Ascending aorta (tissue), 2 donors: ENCODE data around the gene SPP2. TPM values are rescaled to one million over a fixed set of nuclear protein-coding genes. Genes with fewer than 3 reads are reported as not detected.

Source experiments
- DNase-seq, 2 donors: peaks; one replicate each; pipeline ENCODE4 v3.0.0-alpha.2; 2019; ENCODE audit warnings: low spot score in 2 of 2
- H3K27ac ChIP-seq, 2 donors: fragments of 200-600 bp; sonication (generic); one replicate each; pipeline ENCODE4 v1.5.1; 2016 to 2017; ENCODE audit warnings: mild to moderate bottlenecking in 1 of 2
- H3K27me3 ChIP-seq: fragments of 200-600 bp; sonication (generic); one replicate; pipeline ENCODE4 v1.5.1; 2017
- H3K36me3 ChIP-seq, 2 donors: fragments of 200-600 bp; sonication (generic); one replicate each; pipeline ENCODE4 v1.5.1; 2016
- H3K4me1 ChIP-seq, 2 donors: fragments of 200-600 bp; sonication (generic); one replicate each; pipeline ENCODE4 v1.5.1; 2016 to 2017; ENCODE audit warnings: mild to moderate bottlenecking in 1 of 2
- H3K4me3 ChIP-seq, 2 donors: fragments of 200-600 bp; sonication (generic); one replicate each; pipeline ENCODE4 v1.5.1; 2016 to 2017; ENCODE audit warnings: mild to moderate bottlenecking in 1 of 2
- H3K9me3 ChIP-seq, 2 donors: fragments of 200-600 bp; sonication (generic); one replicate each; pipeline ENCODE4 v1.5.1; 2016
- intact Hi-C: fragments of 100-400 bp; cut with DNase I; formaldehyde crosslinking; loops from one replicate; pipeline ENCODE4 v1.15.1; 2023
- total RNA-seq: library from RNA; depleted of rRNA; stranded (reverse); fragments of >200 nt; gene quantifications from one replicate; pipeline ENCODE4 v1.1.0, GENCODE V29; 2016
- TF ChIP-seq, protein P1 (sequence below), 3 experiments: fragments of 200-600 bp in 2 of 3; fragments of 450-650 bp in 1 of 3; sonication (generic) in 2 of 3; IDR thresholded peaks; one replicate each; pipeline ENCODE4 v1.5.1; 2016 to 2019; ENCODE audit warnings: antibody characterized with exemption in 3 of 3, mild to moderate bottlenecking in 1 of 3, moderate library complexity in 1 of 3

SPP2 gene
- total RNA-seq, 1 donor from 2014 or later = not detected

DNA sequence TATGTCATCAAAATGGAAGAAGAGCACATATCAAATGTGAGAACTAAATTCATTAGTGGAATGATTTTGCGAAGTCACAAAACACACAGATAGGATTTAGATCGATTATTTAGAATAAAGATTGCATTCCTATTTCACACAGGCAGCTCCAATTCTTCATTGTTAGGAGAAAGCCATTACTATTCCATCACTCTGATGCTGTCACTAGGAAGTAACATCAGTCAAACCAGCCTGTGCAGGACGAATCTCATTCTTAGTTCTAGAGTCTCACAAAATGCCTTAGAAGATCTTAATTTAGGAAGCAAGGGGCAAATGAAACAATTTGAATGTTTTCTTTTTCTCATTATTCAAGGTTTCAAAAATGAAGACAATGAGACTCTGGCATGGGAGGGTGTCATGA lies 44.0 kb upstream of the SPP2 start:
- TF ChIP-seq, protein P1, sequence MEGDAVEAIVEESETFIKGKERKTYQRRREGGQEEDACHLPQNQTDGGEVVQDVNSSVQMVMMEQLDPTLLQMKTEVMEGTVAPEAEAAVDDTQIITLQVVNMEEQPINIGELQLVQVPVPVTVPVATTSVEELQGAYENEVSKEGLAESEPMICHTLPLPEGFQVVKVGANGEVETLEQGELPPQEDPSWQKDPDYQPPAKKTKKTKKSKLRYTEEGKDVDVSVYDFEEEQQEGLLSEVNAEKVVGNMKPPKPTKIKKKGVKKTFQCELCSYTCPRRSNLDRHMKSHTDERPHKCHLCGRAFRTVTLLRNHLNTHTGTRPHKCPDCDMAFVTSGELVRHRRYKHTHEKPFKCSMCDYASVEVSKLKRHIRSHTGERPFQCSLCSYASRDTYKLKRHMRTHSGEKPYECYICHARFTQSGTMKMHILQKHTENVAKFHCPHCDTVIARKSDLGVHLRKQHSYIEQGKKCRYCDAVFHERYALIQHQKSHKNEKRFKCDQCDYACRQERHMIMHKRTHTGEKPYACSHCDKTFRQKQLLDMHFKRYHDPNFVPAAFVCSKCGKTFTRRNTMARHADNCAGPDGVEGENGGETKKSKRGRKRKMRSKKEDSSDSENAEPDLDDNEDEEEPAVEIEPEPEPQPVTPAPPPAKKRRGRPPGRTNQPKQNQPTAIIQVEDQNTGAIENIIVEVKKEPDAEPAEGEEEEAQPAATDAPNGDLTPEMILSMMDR (IDR thresholded peaks at IDR 0.05) = no peak
- Histone ChIP-seq H3K27me3 (no peaks in the 10 kb centered on the region), H3K4me1 (no peaks in the 10 kb centered on the region), H3K27ac (no peak overlapping the region), H3K9me3 (no peaks in the 10 kb centered on the region), H3K4me3 (no peak overlapping the region), H3K36me3 (no peaks in the 10 kb centered on the region)
- intact Hi-C loops = no loop called here
- DNase-seq = no peak

DNA sequence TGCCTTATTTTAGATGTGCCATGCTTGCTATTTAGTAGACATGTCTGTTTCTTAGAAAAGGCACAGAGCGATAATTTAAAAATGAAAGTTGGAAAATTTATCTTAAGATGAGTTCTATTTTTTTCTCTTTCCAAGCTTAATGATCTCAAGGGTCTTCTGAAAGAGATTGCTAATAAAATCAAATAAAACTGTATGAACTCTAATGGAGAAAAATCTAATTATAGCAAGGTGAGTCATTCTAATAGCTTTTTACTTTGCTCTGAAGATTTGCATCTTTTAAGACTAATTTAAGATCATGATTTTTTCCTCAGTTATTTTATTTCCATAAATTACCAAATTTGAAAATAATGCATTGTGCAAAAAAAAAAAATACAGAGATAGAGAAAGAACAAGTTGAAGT lies 36.1 kb upstream of the SPP2 start:
- no peak overlapping the region for H3K27ac ChIP-seq
- no peaks in the 10 kb centered on the region for H3K36me3 ChIP-seq
- TF ChIP-seq, protein P1 (IDR thresholded peaks at IDR 0.05) = no peak
- intact Hi-C loops = no loop called here
- no peaks in the 10 kb centered on the region for H3K4me1 ChIP-seq
- H3K9me3 ChIP-seq = no peaks in the 10 kb centered on the region
- H3K27me3 ChIP-seq = no peaks in the 10 kb centered on the region
- H3K4me3 ChIP-seq = no peak overlapping the region
- no peak for DNase-seq

DNA sequence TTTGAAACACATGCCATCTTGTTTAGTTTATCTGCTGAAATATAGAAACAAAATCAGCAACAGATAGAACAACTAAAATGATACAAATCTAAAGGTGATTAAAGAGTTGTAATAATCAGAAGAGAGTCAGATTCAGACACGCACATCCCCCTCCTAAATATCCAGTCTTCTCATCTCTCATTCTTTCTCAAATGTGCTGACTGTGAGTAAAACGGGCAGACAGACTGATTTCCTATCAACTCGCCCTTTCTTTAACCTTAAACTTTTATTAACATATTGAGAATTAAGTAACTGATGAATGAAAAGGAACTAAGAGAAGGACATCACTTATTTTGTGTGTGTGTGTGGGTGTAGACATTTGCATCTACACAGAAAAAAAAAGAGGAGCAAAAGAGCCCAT lies 34.6 kb upstream of the SPP2 start:
- TF ChIP-seq, protein P1 (IDR thresholded peaks at IDR 0.05) = no peak
- H3K27me3 ChIP-seq = no peaks in the 10 kb centered on the region
- no peaks in the 10 kb centered on the region for H3K4me1 ChIP-seq
- H3K27ac ChIP-seq = no peak overlapping the region
- H3K4me3 ChIP-seq = no peak overlapping the region
- no peaks in the 10 kb centered on the region for H3K9me3 ChIP-seq
- intact Hi-C loops = no loop called here
- DNase-seq = no peak
- no peaks in the 10 kb centered on the region for H3K36me3 ChIP-seq

- no peak overlapping the region for H3K4me3 ChIP-seq
- TF ChIP-seq, protein P1 (IDR thresholded peaks at IDR 0.05) = no peak
- no peak for DNase-seq
- H3K9me3 ChIP-seq = no peaks in the 10 kb centered on the region
- no peaks in the 10 kb centered on the region for H3K27me3 ChIP-seq
- H3K4me1 ChIP-seq = no peaks in the 10 kb centered on the region
- intact Hi-C loops = no loop called here
- no peak overlapping the region for H3K27ac ChIP-seq
- no peaks in the 10 kb centered on the region for H3K36me3 ChIP-seq
Measured at GRCh38 chr2:234019896-234020295, 30.6 kb upstream of the SPP2 start.

GRCh38 chr2:234020332-234020731 lies 30.2 kb upstream of the SPP2 start:
- intact Hi-C loops = no loop called here
- Histone ChIP-seq H3K27me3 (no peaks in the 10 kb centered on the region), H3K9me3 (no peaks in the 10 kb centered on the region), H3K4me3 (no peak overlapping the region), H3K4me1 (no peaks in the 10 kb centered on the region), H3K36me3 (no peaks in the 10 kb centered on the region), H3K27ac (no peak overlapping the region)
- DNase-seq = no peak
- TF ChIP-seq, protein P1 (IDR thresholded peaks at IDR 0.05) = no peak

GRCh38 chr2:234022424-234022823 lies 28.1 kb upstream of the SPP2 start:
- H3K4me3 ChIP-seq = no peak overlapping the region
- no peaks in the 10 kb centered on the region for H3K4me1 ChIP-seq
- H3K36me3 ChIP-seq = no peaks in the 10 kb centered on the region
- TF ChIP-seq, protein P1 (IDR thresholded peaks at IDR 0.05) = no peak
- DNase-seq = no peak
- H3K27ac ChIP-seq = no peak overlapping the region
- H3K27me3 ChIP-seq = no peaks in the 10 kb centered on the region
- intact Hi-C loops = no loop called here
- no peaks in the 10 kb centered on the region for H3K9me3 ChIP-seq
